Ishikawa (cell line): ENCODE measurements around the gene RNF115.

Experiments used
- EGR1 ChIP-seq: IDR thresholded peaks from 2 replicates; pipeline ENCODE4 v1.6.1; 2012
- TAF1 ChIP-seq: IDR thresholded peaks from 2 replicates; pipeline ENCODE4 v1.6.1; 2012; ENCODE audit warnings: low read depth, mild to moderate bottlenecking
- YY1 ChIP-seq: IDR thresholded peaks from 2 replicates; pipeline ENCODE4 v1.6.1; 2012; ENCODE audit warnings: low read depth
- ZBTB7A ChIP-seq: IDR thresholded peaks from 2 replicates; pipeline ENCODE4 v1.6.1; 2012; ENCODE audit warnings: low read depth
- TF ChIP-seq, protein P1 (sequence below): IDR thresholded peaks from 2 replicates; pipeline ENCODE4 v1.6.1; 2012; ENCODE audit warnings: low read depth, mild to moderate bottlenecking

- TF ChIP-seq, protein P1, sequence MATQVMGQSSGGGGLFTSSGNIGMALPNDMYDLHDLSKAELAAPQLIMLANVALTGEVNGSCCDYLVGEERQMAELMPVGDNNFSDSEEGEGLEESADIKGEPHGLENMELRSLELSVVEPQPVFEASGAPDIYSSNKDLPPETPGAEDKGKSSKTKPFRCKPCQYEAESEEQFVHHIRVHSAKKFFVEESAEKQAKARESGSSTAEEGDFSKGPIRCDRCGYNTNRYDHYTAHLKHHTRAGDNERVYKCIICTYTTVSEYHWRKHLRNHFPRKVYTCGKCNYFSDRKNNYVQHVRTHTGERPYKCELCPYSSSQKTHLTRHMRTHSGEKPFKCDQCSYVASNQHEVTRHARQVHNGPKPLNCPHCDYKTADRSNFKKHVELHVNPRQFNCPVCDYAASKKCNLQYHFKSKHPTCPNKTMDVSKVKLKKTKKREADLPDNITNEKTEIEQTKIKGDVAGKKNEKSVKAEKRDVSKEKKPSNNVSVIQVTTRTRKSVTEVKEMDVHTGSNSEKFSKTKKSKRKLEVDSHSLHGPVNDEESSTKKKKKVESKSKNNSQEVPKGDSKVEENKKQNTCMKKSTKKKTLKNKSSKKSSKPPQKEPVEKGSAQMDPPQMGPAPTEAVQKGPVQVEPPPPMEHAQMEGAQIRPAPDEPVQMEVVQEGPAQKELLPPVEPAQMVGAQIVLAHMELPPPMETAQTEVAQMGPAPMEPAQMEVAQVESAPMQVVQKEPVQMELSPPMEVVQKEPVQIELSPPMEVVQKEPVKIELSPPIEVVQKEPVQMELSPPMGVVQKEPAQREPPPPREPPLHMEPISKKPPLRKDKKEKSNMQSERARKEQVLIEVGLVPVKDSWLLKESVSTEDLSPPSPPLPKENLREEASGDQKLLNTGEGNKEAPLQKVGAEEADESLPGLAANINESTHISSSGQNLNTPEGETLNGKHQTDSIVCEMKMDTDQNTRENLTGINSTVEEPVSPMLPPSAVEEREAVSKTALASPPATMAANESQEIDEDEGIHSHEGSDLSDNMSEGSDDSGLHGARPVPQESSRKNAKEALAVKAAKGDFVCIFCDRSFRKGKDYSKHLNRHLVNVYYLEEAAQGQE: no peak
- TF ChIP-seq TAF1 (no peak), EGR1 (no peak), YY1 (no peak), ZBTB7A (no peak)
Measured at GRCh38 chr1:145714524-145715111, 109.3 kb downstream of the RNF115 start.
